Measurements from ENCODE around the gene MRPS22.

DNA sequence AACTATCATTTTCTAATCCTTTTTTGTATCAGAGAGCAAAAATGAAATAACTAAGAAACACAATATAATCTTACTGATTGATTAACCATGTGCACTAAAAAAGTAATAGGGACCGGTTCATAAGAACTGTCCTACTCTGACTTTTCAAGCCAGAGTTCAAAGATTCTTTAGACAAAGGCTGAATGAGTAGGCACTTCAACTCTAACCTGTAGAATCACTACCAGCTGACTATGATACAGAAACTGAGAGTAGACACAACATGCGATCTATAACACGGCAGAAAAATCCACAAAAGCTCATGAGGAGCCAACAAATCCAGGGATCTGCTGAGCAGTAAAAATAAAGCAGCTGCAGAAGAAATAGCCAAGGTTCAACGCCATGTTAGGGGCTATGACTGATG, 36.8 kb downstream of the MRPS22 start:
- TF ChIP-seq EZH2 (IDR thresholded peaks at IDR 0.05; ENCODE audit: insufficient read depth, low read length): no peak
- TF ChIP-seq, protein P1, sequence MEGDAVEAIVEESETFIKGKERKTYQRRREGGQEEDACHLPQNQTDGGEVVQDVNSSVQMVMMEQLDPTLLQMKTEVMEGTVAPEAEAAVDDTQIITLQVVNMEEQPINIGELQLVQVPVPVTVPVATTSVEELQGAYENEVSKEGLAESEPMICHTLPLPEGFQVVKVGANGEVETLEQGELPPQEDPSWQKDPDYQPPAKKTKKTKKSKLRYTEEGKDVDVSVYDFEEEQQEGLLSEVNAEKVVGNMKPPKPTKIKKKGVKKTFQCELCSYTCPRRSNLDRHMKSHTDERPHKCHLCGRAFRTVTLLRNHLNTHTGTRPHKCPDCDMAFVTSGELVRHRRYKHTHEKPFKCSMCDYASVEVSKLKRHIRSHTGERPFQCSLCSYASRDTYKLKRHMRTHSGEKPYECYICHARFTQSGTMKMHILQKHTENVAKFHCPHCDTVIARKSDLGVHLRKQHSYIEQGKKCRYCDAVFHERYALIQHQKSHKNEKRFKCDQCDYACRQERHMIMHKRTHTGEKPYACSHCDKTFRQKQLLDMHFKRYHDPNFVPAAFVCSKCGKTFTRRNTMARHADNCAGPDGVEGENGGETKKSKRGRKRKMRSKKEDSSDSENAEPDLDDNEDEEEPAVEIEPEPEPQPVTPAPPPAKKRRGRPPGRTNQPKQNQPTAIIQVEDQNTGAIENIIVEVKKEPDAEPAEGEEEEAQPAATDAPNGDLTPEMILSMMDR (IDR thresholded peaks at IDR 0.05; ENCODE audit: insufficient read depth, low read depth, low read length): no peak

All from astrocyte (in vitro differentiated cells and primary cell).